DOHH2 (cell line): ENCODE results near the gene ACACB.

Experiments used
- H3F3A ChIP-seq: fragments of 200-600 bp; sonication (generic), shearing (Covaris generic); 2 replicates; pipeline ENCODE4 v1.6.0; 2016; ENCODE audit warnings: antibody characterized with exemption, mild to moderate bottlenecking; ENCODE audit not compliant: control insufficient read depth, insufficient read depth
- H3K27ac ChIP-seq: fragments of 200-600 bp; sonication (generic); 2 replicates; pipeline ENCODE4 v1.5.1; 2014; ENCODE audit warnings: low read depth, mild to moderate bottlenecking, low read length, moderate library complexity
- H3K27me3 ChIP-seq: fragments of 200-600 bp; sonication (generic); 2 replicates; pipeline ENCODE4 v1.6.1; 2014; ENCODE audit warnings: mild to moderate bottlenecking, low read length, mixed read lengths; ENCODE audit not compliant: control insufficient read depth
- H3K36me3 ChIP-seq: fragments of 200-600 bp; sonication (generic); 2 replicates; pipeline ENCODE4 v1.6.1; 2014; ENCODE audit warnings: mild to moderate bottlenecking, low read length, moderate library complexity, mixed read lengths; ENCODE audit not compliant: control insufficient read depth
- H3K4me1 ChIP-seq: fragments of 200-600 bp; sonication (generic); 2 replicates; pipeline ENCODE4 v1.6.1; 2014; ENCODE audit warnings: mild to moderate bottlenecking, low read length, mixed read lengths; ENCODE audit not compliant: control insufficient read depth
- H3K4me2 ChIP-seq: fragments of 200-600 bp; sonication (generic); 2 replicates; pipeline ENCODE4 v1.6.0; 2014; ENCODE audit warnings: mild to moderate bottlenecking, low read length, moderate library complexity
- H3K4me3 ChIP-seq: fragments of 200-600 bp; sonication (generic); 2 replicates; pipeline ENCODE4 v1.5.1; 2014; ENCODE audit warnings: mild to moderate bottlenecking, low read length, mixed read lengths
- H3K79me2 ChIP-seq: fragments of 200-600 bp; sonication (generic); 2 replicates; pipeline ENCODE4 v1.6.1; 2014; ENCODE audit warnings: mild to moderate bottlenecking, low read length, mixed read lengths; ENCODE audit not compliant: control insufficient read depth
- H3K9me2 ChIP-seq: fragments of 200-600 bp; sonication (generic); replicated peaks from 2 replicates; pipeline ENCODE4 v1.6.1; 2014; ENCODE audit warnings: mild to moderate bottlenecking, low read length, mixed read lengths; ENCODE audit not compliant: control insufficient read depth
- H3K9me3 ChIP-seq: fragments of 200-600 bp; sonication (generic); 2 replicates; pipeline ENCODE4 v1.6.1; 2014; ENCODE audit warnings: antibody characterized with exemption, low read length, mixed read lengths; ENCODE audit not compliant: control insufficient read depth, insufficient read depth
- H4K20me1 ChIP-seq: fragments of 200-600 bp; sonication (generic); 2 replicates; pipeline ENCODE4 v1.6.0; 2014; ENCODE audit warnings: low read depth, mild to moderate bottlenecking, antibody characterized with exemption, low read length, moderate library complexity; ENCODE audit not compliant: control insufficient read depth, insufficient read depth
- EZH2phosphoT487 ChIP-seq: fragments of 200-600 bp; sonication (generic); IDR thresholded peaks from 2 replicates; pipeline ENCODE4 v1.6.1; 2017; ENCODE audit warnings: borderline replicate concordance, mild to moderate bottlenecking, antibody characterized with exemption, low read length, moderate library complexity, mixed read lengths
- TF ChIP-seq, protein P1 (sequence below): fragments of 200-600 bp; sonication (generic); IDR thresholded peaks from one replicate; pipeline ENCODE4 v1.5.1; 2014; ENCODE audit warnings: antibody characterized with exemption, mild to moderate bottlenecking, low read depth, low read length; ENCODE audit not compliant: poor library complexity, severe bottlenecking

ACACB gene

DNA sequence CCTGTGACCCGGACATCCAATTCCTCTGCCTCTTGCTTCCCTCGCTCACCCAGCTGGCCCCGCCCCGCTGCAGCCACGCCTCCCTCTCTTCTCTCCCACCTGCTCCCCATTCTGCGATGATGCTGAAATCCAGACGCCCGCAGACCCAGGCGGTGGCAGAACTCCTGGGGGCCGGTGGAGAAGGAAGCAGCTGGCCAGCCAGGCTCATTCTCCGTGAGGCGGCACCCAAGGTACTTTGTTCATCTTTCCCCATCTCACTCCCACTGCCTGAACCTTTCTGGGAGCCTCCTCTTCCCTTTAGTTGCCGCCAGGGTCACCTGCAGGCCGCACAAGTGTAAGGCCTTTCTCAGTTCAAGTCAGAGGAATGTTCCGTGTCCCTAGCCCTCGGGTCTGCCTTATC lies 157.0 kb downstream of the ACACB start:
- H3F3A ChIP-seq: no peaks in the 10 kb centered on the region
- H3K4me3 ChIP-seq: no peak overlapping the region
- H3K79me2 ChIP-seq: no peaks in the 10 kb centered on the region
- no peaks in the 10 kb centered on the region for H3K36me3 ChIP-seq
- no peak overlapping the region for H3K27ac ChIP-seq
- H3K9me3 ChIP-seq: no peaks in the 10 kb centered on the region
- TF ChIP-seq EZH2phosphoT487: no peak
- TF ChIP-seq, protein P1, sequence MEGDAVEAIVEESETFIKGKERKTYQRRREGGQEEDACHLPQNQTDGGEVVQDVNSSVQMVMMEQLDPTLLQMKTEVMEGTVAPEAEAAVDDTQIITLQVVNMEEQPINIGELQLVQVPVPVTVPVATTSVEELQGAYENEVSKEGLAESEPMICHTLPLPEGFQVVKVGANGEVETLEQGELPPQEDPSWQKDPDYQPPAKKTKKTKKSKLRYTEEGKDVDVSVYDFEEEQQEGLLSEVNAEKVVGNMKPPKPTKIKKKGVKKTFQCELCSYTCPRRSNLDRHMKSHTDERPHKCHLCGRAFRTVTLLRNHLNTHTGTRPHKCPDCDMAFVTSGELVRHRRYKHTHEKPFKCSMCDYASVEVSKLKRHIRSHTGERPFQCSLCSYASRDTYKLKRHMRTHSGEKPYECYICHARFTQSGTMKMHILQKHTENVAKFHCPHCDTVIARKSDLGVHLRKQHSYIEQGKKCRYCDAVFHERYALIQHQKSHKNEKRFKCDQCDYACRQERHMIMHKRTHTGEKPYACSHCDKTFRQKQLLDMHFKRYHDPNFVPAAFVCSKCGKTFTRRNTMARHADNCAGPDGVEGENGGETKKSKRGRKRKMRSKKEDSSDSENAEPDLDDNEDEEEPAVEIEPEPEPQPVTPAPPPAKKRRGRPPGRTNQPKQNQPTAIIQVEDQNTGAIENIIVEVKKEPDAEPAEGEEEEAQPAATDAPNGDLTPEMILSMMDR: no peak
- no peak overlapping the region for H3K4me2 ChIP-seq
- no peaks in the 10 kb centered on the region for H4K20me1 ChIP-seq
- H3K4me1 ChIP-seq: no peaks in the 10 kb centered on the region
- no peaks in the 10 kb centered on the region for H3K27me3 ChIP-seq
- no peaks in the 10 kb centered on the region for H3K9me2 ChIP-seq

DNA sequence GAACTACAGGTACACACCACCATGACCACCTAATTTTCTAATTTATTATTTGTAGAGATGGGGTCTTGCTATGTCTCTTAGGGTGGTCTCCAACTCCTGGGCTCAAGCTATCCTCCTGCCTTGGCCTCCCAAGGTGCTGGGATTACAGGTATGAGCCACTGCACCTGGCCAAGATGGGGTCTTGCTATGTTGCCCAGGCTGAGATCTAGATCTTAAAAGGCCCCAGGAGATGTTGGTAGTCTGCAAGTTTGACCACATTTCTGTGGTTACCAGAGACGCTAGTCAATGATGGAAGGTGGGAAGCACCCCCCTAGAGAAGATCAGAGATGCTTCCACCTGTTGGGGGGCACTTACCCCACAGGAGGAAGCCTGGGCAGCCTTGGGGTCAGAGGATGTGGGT lies 158.0 kb downstream of the ACACB start:
- Histone ChIP-seq H3K4me1 (no peaks in the 10 kb centered on the region), H3K4me2 (no peak overlapping the region), H3K4me3 (no peak overlapping the region), H3K9me3 (no peaks in the 10 kb centered on the region), H3K9me2 (no peaks in the 10 kb centered on the region), H3K27ac (no peak overlapping the region), H3K27me3 (no peaks in the 10 kb centered on the region), H3F3A (no peaks in the 10 kb centered on the region), H3K79me2 (no peaks in the 10 kb centered on the region), H4K20me1 (no peaks in the 10 kb centered on the region), H3K36me3 (no peaks in the 10 kb centered on the region)
- TF ChIP-seq EZH2phosphoT487: no peak

DNA sequence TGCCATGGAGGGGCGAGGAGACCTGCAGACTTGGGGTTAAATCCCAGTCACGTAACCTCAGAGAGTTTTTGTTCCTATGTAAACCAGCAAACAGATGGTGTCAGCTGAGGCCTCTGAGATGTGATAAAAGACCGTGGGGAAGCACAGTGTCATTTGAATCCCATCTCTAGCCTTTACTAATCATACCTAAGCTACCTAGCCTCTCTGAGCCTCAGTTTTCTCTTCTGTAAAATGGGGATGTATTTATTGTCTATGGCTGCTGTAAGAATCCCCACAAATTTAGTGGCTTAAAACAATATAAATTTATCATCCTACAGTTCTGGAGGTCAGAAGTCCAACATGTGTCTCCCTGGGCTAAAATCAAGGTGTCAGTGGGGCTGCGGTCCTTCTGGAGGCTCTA lies 158.8 kb downstream of the ACACB start:
- H4K20me1 ChIP-seq: no peaks in the 10 kb centered on the region
- H3K27me3 ChIP-seq: no peaks in the 10 kb centered on the region
- no peak overlapping the region for H3K27ac ChIP-seq
- no peaks in the 10 kb centered on the region for H3K36me3 ChIP-seq
- TF ChIP-seq EZH2phosphoT487: no peak
- TF ChIP-seq, protein P1: no peak
- H3K4me2 ChIP-seq: no peak overlapping the region
- no peaks in the 10 kb centered on the region for H3K9me3 ChIP-seq
- no peaks in the 10 kb centered on the region for H3K79me2 ChIP-seq
- H3K4me1 ChIP-seq: no peaks in the 10 kb centered on the region
- H3F3A ChIP-seq: no peaks in the 10 kb centered on the region
- no peaks in the 10 kb centered on the region for H3K9me2 ChIP-seq
- H3K4me3 ChIP-seq: no peak overlapping the region

DNA sequence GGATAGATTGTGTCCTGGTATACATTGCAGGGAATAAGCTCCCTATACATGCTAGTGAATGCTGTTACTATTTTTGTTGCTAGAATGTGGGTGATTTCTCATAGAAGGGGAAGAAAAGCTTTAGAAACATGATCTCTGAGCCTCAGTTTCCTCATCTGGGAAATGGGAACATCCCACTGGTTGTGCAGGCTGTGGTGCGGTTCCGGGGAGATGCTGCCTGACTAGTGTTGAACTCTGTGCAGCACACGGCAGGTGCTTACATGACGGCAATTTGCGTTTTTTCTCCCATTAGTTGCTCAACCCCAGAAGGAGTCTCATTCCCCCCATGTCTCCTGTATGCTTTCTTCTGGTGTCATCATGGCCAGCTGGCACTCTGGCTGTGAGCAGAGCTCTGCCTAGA lies 159.8 kb downstream of the ACACB start:
- TF ChIP-seq, protein P1: no peak
- no peak for TF ChIP-seq EZH2phosphoT487
- Histone ChIP-seq H3K79me2 (no peaks in the 10 kb centered on the region), H3K27ac (no peak overlapping the region)

More for the DNA sequence above, 159.8 kb downstream of the ACACB start:
- Histone ChIP-seq H3K27me3 (no peaks in the 10 kb centered on the region), H4K20me1 (no peaks in the 10 kb centered on the region), H3K9me2 (no peaks in the 10 kb centered on the region), H3K4me1 (no peaks in the 10 kb centered on the region), H3K36me3 (no peaks in the 10 kb centered on the region), H3K4me3 (no peak overlapping the region), H3F3A (no peaks in the 10 kb centered on the region), H3K4me2 (no peak overlapping the region), H3K9me3 (no peaks in the 10 kb centered on the region)
